Adrenal gland (tissue), 5 donors: ENCODE data around the gene KCNA2.

ENCODE experiments used
- CTCF ChIP-seq, 6 experiments: fragments of 450-650 bp in 4 of 6; fragments of 200-600 bp in 2 of 6; sonication (generic) in 1 of 6; IDR thresholded peaks; 1 replicate in 5 of 6; 2 replicates in 1 of 6; pipeline versions ENCODE4 v1.5.1 to v1.8.0; 2016 to 2021; ENCODE audit warnings: antibody characterized with exemption in 6 of 6, mild to moderate bottlenecking in 2 of 6, moderate library complexity in 1 of 6
- POLR2A ChIP-seq, 2 donors: fragments of 450-650 bp; IDR thresholded peaks; one replicate each; pipeline ENCODE4 v1.6.1; 2017; ENCODE audit warnings: antibody characterized with exemption in 2 of 2, mild to moderate bottlenecking in 2 of 2, moderate library complexity in 1 of 2
- donor health status: DM: no; HTN: no; CAD: no.

- TF ChIP-seq CTCF (IDR thresholded peaks at IDR 0.05) = no peak
- no peak for TF ChIP-seq POLR2A (IDR thresholded peaks at IDR 0.05)
Measured at GRCh38 chr1:110650609-110651008, 44.5 kb upstream of the KCNA2 start.
